Measurements from ENCODE around the gene TMEM125. TPM values are rescaled to one million over a fixed set of nuclear protein-coding genes. Genes with fewer than 3 reads are reported as not detected.

Gene TMEM125
- total and polyA plus RNA-seq, 2 experiments from 2014 or later: 28.7 to 43.1 TPM

DNA sequence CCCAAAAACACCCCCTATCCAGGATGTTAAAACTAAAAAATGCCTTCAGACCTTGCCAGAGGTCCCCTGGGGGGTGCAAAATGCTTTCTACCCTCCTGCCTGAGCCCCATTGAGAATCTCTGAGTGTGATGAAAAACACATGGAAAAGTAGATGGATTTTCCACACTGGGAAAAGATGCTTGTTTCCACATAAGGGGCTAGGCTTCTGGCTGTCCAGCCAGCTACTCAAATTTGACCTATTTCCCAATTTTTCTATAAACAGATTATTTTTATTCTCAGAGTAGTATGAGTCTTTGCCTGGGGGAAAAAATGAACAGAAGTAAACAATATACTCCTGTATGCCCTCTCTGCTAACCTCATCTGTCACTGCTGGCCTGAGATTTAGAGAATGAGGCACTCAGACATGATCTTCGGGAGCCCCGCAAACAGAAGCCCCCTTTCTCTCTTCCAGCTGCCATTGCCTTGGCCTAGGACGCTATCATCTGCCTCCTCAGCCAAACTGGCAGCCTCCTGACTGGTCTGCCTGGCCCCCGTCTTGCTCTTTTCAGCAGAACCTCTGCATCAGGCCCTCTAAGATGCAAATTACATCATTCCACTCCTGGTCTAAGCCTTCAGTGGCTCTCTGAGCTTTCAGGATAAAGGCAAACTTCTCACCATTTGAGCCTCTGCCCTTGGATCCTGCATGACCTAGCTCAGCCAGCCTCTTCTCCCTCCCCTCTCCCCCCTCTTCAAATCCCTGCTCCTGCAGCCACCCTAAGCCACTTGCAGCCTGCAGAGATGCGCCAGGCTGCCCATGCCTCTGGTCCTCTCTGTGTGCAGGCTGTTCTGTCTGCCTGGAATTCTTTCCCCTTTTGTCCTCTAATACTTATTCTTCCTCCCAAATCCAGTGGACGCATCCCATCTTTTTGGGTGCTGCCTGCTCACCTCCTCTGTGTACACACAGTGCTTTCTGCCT lies 39.7 kb upstream of the TMEM125 start:
- H3K36me3 ChIP-seq (replicated peaks; ENCODE audit: insufficient read depth, low read depth): no peaks in the 10 kb centered on the region
- H4K20me1 ChIP-seq (ENCODE audit: insufficient read depth, poor library complexity, severe bottlenecking): no peaks in the 10 kb centered on the region
- DNase-seq (ENCODE audit: low spot score): no peak
- 69% methylated on average over 5 of the region's 6 CpGs for WGBS (ENCODE audit: low lambda C conversion rate, missing lambda C conversion rate)
- no peak for TF ChIP-seq EZH2phosphoT487 (IDR thresholded peaks at IDR 0.05; ENCODE audit: low read depth, severe bottlenecking, unreplicated experiment)
- peaks cover 21% of the 10 kb centered on the region for H3K4me1 ChIP-seq (ENCODE audit: insufficient read depth)
- H3K4me3 ChIP-seq: no peak overlapping the region
- H3K9me3 ChIP-seq (ENCODE audit: low read depth): no peaks in the 10 kb centered on the region
- no peaks in the 10 kb centered on the region for H3K79me2 ChIP-seq
- no peak overlapping the region for H2AFZ ChIP-seq
- no peaks in the 10 kb centered on the region for H3K27me3 ChIP-seq
- H3K27ac ChIP-seq: peak overlapping the region; percentile 7
- H3K9me2 ChIP-seq (replicated peaks; ENCODE audit: insufficient read depth): no peaks in the 10 kb centered on the region
- H3K4me2 ChIP-seq: no peak overlapping the region

DNA sequence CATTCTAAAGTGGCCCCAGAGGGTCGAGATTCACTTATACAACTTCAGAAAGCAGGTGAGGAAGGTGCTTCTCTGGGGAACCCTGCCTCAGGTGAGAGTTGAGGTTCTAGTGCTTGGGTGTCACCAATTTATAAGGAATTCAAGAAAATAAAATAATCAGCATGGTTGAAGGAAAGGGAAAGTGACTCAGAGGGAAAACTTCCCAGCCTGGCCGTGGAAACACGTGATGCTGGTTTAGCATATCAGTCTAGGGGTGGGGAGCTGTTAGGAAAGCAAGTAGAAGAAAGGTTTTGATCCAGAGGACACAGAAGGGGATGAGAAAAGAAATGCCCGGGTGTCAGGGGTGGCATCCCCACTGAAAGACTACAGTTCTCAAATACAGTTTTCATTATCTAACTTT lies 37.7 kb upstream of the TMEM125 start:
- no peak overlapping the region for H3K4me2 ChIP-seq

DNA sequence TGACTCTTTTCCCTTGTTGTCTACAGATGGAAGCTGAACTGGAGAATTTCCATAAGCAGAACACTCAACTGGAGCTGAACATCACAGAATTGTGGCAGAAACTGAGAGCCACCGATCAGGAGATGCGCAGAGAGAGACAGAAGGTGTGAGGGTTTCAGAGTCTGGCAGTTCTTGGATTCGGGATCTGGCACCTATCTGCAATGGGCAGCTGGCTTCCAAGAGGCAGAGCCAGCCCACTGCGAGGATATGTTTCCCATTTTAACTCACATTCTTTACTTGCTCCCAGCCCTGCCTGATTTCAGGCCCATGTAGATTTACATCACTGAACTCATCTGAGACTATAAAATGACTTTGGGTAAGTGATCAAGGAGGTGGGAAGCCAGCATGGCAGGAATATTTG lies 37.3 kb upstream of the TMEM125 start:
- TF ChIP-seq EZH2 (IDR thresholded peaks at IDR 0.05; ENCODE audit: borderline replicate concordance): no peak
- TF ChIP-seq CTCF (IDR thresholded peaks at IDR 0.05; ENCODE audit: poor library complexity): no peak
- TF ChIP-seq EZH2phosphoT487 (IDR thresholded peaks at IDR 0.05; ENCODE audit: low read depth, severe bottlenecking, unreplicated experiment): no peak
- Histone ChIP-seq H3K79me2 (no peaks in the 10 kb centered on the region), H3K4me2 (no peak overlapping the region), H3K27ac (peak overlapping the region; percentile 6), H3K4me3 (no peak overlapping the region), H3K36me3 (replicated peaks; ENCODE audit: insufficient read depth, low read depth) (no peaks in the 10 kb centered on the region), H3K9me3 (ENCODE audit: low read depth) (no peaks in the 10 kb centered on the region), H4K20me1 (ENCODE audit: insufficient read depth, poor library complexity, severe bottlenecking) (no peaks in the 10 kb centered on the region), H3K9me2 (replicated peaks; ENCODE audit: insufficient read depth) (no peaks in the 10 kb centered on the region), H3K27me3 (no peaks in the 10 kb centered on the region), H3K4me1 (ENCODE audit: insufficient read depth) (peaks cover 20% of the 10 kb centered on the region), H2AFZ (no peak overlapping the region)
- DNase-seq (ENCODE audit: low spot score): no peak
- WGBS (ENCODE audit: low lambda C conversion rate, missing lambda C conversion rate): 82% methylated on average over 4 of the region's 4 CpGs

More for the DNA sequence above, 37.7 kb upstream of the TMEM125 start:
- no peak overlapping the region for H2AFZ ChIP-seq
- no peaks in the 10 kb centered on the region for H3K9me3 ChIP-seq (ENCODE audit: low read depth)
- 54% methylated on average over 4 of the region's 4 CpGs for WGBS (ENCODE audit: low lambda C conversion rate, missing lambda C conversion rate)
- H3K27ac ChIP-seq: peak overlapping the region; percentile 6
- no peak overlapping the region for H3K4me3 ChIP-seq
- no peaks in the 10 kb centered on the region for H3K9me2 ChIP-seq (replicated peaks; ENCODE audit: insufficient read depth)
- no peaks in the 10 kb centered on the region for H3K27me3 ChIP-seq
- H3K36me3 ChIP-seq (replicated peaks; ENCODE audit: insufficient read depth, low read depth): no peaks in the 10 kb centered on the region
- H3K4me1 ChIP-seq (ENCODE audit: insufficient read depth): peaks cover 21% of the 10 kb centered on the region
- TF ChIP-seq EZH2phosphoT487 (IDR thresholded peaks at IDR 0.05; ENCODE audit: low read depth, severe bottlenecking, unreplicated experiment) (no peak), CTCF (IDR thresholded peaks at IDR 0.05; ENCODE audit: poor library complexity) (no peak), EZH2 (IDR thresholded peaks at IDR 0.05; ENCODE audit: borderline replicate concordance) (no peak)
- peak; percentile 43 for DNase-seq (ENCODE audit: low spot score)
- H4K20me1 ChIP-seq (ENCODE audit: insufficient read depth, poor library complexity, severe bottlenecking): no peaks in the 10 kb centered on the region
- H3K79me2 ChIP-seq: no peaks in the 10 kb centered on the region

- Histone ChIP-seq H3K36me3 (replicated peaks; ENCODE audit: insufficient read depth, low read depth) (no peaks in the 10 kb centered on the region), H3K4me3 (no peak overlapping the region), H3K9me2 (replicated peaks; ENCODE audit: insufficient read depth) (no peaks in the 10 kb centered on the region), H3K4me2 (no peak overlapping the region), H3K79me2 (no peaks in the 10 kb centered on the region), H3K9me3 (ENCODE audit: low read depth) (no peaks in the 10 kb centered on the region), H3K27me3 (no peaks in the 10 kb centered on the region), H4K20me1 (ENCODE audit: insufficient read depth, poor library complexity, severe bottlenecking) (no peaks in the 10 kb centered on the region), H2AFZ (no peak overlapping the region), H3K4me1 (ENCODE audit: insufficient read depth) (peaks cover 13% of the 10 kb centered on the region), H3K27ac (no peak overlapping the region)
- TF ChIP-seq EZH2 (IDR thresholded peaks at IDR 0.05; ENCODE audit: borderline replicate concordance) (no peak), CTCF (IDR thresholded peaks at IDR 0.05; ENCODE audit: poor library complexity) (no peak)
- 97% methylated on average over 5 of the region's 5 CpGs for WGBS (ENCODE audit: low lambda C conversion rate, missing lambda C conversion rate)
- no peak for DNase-seq (ENCODE audit: low spot score)
These were observed 36.2 kb upstream of the TMEM125 start for GRCh38 chr1:43233631-43234030.

Measured in hepatocyte (in vitro differentiated cells).